Body of pancreas (tissue), 4 donors: ENCODE data around the gene TMEM121. TPM values are rescaled to one million over a fixed set of nuclear protein-coding genes. Genes with fewer than 3 reads are reported as not detected.
A peak's percentile ranks its signal among the peaks of the same experiment; 100 is the strongest.

Experiments used
- ATAC-seq: fragments of 150-250 bp; one replicate; pipeline ENCODE4 v1.9.1; 2016
- DNase-seq, 4 donors: peaks; one replicate each; pipeline ENCODE4 v3.0.0-alpha.2; 2019
- H3K27ac ChIP-seq, 4 donors: fragments of 200-600 bp; sonication (generic); 1 replicate in 3 of 4; 2 replicates in 1 of 4; pipeline versions ENCODE4 v1.5.1 to v1.6.1; 2016 to 2019; ENCODE audit warnings: mild to moderate bottlenecking in 1 of 4, mixed read lengths in 1 of 4, moderate library complexity in 1 of 4
- H3K27me3 ChIP-seq, 2 donors: fragments of 200-600 bp; sonication (generic); one replicate each; pipeline ENCODE4 v1.6.0; 2016; ENCODE audit warnings: mild to moderate bottlenecking in 1 of 2
- H3K36me3 ChIP-seq, 2 donors: fragments of 200-600 bp; sonication (generic); replicated peaks in 1 of 2; 2 replicates each; pipeline ENCODE4 v1.5.1; 2016; ENCODE audit warnings: low read depth in 2 of 2; ENCODE audit not compliant: insufficient read depth in 1 of 2
- H3K4me1 ChIP-seq: fragments of 200-600 bp; sonication (generic); one replicate; pipeline ENCODE4 v1.6.0; 2016
- H3K4me3 ChIP-seq, 2 donors: fragments of 200-600 bp; sonication (generic); 1 replicate in 1 of 2; 2 replicates in 1 of 2; pipeline ENCODE4 v1.5.1; 2016 to 2019
- H3K9me3 ChIP-seq, 3 donors: fragments of 200-600 bp; sonication (generic); 1 replicate in 2 of 3; 2 replicates in 1 of 3; pipeline ENCODE4 v1.5.1; 2016
- POLR2A ChIP-seq, 3 donors: fragments of 450-650 bp; IDR thresholded peaks; one replicate each; pipeline ENCODE4 v1.6.1; 2016; ENCODE audit warnings: antibody characterized with exemption in 3 of 3, mild to moderate bottlenecking in 2 of 3
- WGBS, 2 donors: methylation state at CpG; one replicate each; pipeline ENCODE4 v1.1.5; 2017; 5-methylcytosine and 5-hydroxymethylcytosine counted together
- intact Hi-C: fragments of 100-400 bp; cut with DNase I; formaldehyde crosslinking; loops from one replicate; pipeline ENCODE4 v1.15.1; 2023
- total RNA-seq, 2 donors: library from RNA; depleted of rRNA; stranded (reverse); fragments of >200 nt; gene quantifications; one replicate each; pipeline ENCODE4 v1.1.0, GENCODE V29; 2016
- TF ChIP-seq, protein P1 (sequence below), 7 experiments: fragments of 450-650 bp in 4 of 7; fragments of 200-600 bp in 3 of 7; sonication (generic) in 3 of 7; IDR thresholded peaks; one replicate each; pipeline ENCODE4 v1.5.1; 2016 to 2019; ENCODE audit warnings: antibody characterized with exemption in 7 of 7

TMEM121 gene
- total RNA-seq, 2 donors from 2014 or later = 4.2 to 13.8 TPM

DNA sequence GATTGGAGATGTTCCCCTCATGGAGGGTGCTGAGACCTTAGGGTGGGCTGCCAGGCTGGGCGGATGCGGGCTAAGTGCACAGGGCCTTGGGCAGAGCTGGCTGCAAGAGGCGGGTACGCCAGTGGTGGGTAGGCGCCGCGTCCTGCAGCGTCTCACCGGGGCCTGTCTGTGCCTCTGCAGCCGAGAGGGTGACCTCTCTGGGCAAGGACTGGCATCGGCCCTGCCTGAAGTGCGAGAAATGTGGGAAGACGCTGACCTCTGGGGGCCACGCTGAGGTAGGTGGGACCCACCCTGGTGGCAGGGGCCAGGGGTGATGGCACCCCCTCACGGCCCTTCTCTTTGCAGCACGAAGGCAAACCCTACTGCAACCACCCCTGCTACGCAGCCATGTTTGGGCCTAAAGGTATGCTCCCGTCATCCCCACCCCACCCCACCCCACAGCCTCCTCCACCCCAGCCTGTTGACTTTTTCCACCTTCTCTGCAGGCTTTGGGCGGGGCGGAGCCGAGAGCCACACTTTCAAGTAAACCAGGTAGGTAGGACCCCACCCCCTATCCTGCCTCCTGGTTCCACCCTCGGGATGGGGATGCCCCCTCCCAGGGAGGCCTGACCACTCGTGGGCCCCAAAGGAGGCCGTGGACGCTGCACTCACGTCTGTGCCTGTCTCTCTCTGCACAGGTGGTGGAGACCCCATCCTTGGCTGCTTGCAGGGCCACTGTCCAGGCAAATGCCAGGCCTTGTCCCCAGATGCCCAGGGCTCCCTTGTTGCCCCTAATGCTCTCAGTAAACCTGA is 38.2 kb upstream of the TMEM121 start:
- intact Hi-C loops = loop anchor here (5.0 kb wide), 1 partner anchor 121 kb away; no protein-coding TSS in a partner anchor
- Histone ChIP-seq H3K27me3 (peaks cover 0 to 18% of the 10 kb centered on the region in 2 donors), H3K4me3 (no peak overlapping the region), H3K9me3 (no peaks in the 10 kb centered on the region), H3K4me1 (peaks cover 69% of the 10 kb centered on the region), H3K27ac (peak overlapping the region in 2 of 4 donors; percentile 12 to 49), H3K36me3 (no peaks in the 10 kb centered on the region)
- no peak for ATAC-seq
- TF ChIP-seq POLR2A (IDR thresholded peaks at IDR 0.05) = no peak
- TF ChIP-seq, protein P1, sequence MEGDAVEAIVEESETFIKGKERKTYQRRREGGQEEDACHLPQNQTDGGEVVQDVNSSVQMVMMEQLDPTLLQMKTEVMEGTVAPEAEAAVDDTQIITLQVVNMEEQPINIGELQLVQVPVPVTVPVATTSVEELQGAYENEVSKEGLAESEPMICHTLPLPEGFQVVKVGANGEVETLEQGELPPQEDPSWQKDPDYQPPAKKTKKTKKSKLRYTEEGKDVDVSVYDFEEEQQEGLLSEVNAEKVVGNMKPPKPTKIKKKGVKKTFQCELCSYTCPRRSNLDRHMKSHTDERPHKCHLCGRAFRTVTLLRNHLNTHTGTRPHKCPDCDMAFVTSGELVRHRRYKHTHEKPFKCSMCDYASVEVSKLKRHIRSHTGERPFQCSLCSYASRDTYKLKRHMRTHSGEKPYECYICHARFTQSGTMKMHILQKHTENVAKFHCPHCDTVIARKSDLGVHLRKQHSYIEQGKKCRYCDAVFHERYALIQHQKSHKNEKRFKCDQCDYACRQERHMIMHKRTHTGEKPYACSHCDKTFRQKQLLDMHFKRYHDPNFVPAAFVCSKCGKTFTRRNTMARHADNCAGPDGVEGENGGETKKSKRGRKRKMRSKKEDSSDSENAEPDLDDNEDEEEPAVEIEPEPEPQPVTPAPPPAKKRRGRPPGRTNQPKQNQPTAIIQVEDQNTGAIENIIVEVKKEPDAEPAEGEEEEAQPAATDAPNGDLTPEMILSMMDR (IDR thresholded peaks at IDR 0.05) = no peak
- peak in 1 of 4 donors; percentile 24 for DNase-seq
- WGBS, 2 donors = 64 to 65% methylated on average over 6 to 26 of the region's 26 CpGs

DNA sequence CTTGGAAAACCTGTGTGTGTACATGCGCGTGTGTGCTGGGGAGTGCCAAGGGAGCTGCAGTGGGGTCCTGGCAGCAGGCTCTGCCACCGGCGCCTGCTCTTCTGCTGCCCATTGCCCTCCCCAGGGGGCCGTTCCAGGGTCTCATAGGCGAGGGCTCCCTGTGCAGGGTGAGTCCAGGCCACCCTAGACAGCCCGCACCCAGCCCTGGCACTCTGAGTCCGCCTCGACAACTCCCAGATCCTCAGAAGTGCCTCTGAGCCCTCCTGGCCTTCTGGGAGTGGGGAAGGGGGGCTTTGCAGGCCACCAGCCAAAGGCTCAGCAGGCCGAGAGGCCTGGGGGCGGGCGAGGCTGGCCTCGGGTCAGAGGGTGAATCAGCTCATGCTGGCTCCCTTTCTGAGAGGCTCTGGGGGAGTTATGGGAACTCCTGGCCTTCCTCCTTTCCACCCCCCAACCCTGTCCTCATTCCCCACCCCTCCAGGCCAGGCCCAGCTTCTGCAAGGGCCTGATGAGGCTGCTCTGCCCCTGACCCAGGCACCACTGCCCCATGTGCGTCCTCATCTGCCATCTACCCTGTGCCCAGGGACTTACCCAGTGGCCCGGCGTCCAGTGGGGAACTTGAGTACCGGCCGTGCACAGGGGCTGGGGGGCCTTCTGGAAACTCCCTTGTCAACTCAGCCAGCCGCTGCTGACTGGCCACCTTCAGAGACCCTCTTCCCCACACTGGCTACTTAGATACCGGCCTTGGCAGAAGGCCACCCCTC is 37.4 kb upstream of the TMEM121 start:
- Histone ChIP-seq H3K36me3 (no peaks in the 10 kb centered on the region), H3K27me3 (peaks cover 0 to 18% of the 10 kb centered on the region in 2 donors), H3K27ac (peak overlapping the region in 3 of 4 donors; percentile 88 to 98 (median 93)), H3K4me3 (no peak overlapping the region), H3K9me3 (no peaks in the 10 kb centered on the region), H3K4me1 (peaks cover 62% of the 10 kb centered on the region)
- ATAC-seq (no peak), DNase-seq (peak in 1 of 4 donors; percentile 23)
- TF ChIP-seq POLR2A (IDR thresholded peaks at IDR 0.05) = no peak
- TF ChIP-seq, protein P1 (IDR thresholded peaks at IDR 0.05) = no peak
- WGBS, 2 donors = 63% methylated on average over 9 to 20 of the region's 20 CpGs
- intact Hi-C loops = loop anchor here (5.0 kb wide), 1 partner anchor 122 kb away; no protein-coding TSS in a partner anchor

DNA sequence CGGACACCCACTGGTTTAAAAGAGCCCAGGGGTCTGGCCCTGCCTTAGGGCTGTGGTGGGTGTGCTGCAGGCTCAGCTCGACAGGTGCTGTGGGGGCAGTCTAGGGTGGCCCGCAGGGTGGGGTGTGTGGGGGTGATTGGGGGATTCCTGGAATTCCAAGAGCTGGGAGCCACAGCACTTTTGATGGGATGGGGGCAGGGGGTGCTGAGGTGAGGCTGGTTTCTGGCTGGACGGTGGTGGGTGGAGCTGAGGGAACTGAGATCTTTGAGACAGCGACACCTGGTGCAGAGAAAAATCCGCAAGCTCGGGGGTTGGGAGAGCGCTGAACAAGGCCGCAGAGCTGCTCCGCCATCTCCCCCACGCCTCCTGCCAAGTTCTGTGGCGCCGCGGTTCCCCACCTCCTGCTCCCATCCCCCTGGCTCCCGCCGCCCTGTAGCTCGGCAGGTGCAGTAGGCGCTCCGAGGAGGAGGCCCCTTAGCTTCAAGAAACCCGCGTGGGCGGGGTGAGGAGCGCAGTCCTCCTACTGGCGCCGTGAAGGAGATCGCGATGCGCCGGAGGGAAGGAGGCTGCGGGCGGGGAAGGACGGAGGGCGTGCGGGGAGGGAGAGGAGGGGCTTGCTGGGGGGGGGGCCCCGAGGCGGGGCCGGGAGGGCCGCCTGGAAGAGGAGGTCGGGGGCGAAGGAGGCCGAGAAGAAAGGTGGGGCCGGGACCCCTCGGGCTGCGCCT is 36.7 kb upstream of the TMEM121 start:
- Histone ChIP-seq H3K4me1 (peaks cover 59% of the 10 kb centered on the region), H3K9me3 (no peaks in the 10 kb centered on the region), H3K27ac (peak overlapping the region; percentile 88 to 98 (median 92)), H3K4me3 (peak overlapping the region; percentile 2 to 24), H3K36me3 (no peaks in the 10 kb centered on the region), H3K27me3 (peaks cover 0 to 18% of the 10 kb centered on the region in 2 donors)
- ATAC-seq = peak; percentile 39
- WGBS, 2 donors = 0 to 1% methylated on average over 14 to 40 of the region's 44 CpGs
- DNase-seq = peak; percentile 92 to 93 (median 92)
- TF ChIP-seq, protein P1 (IDR thresholded peaks at IDR 0.05) = peak; percentile 48 to 93 (median 84)
- peak; percentile 48 to 84 (median 64) for TF ChIP-seq POLR2A (IDR thresholded peaks at IDR 0.05)
- intact Hi-C loops = loop anchor here (5.0 kb wide), 1 partner anchor 122 kb away; no protein-coding TSS in a partner anchor

DNA sequence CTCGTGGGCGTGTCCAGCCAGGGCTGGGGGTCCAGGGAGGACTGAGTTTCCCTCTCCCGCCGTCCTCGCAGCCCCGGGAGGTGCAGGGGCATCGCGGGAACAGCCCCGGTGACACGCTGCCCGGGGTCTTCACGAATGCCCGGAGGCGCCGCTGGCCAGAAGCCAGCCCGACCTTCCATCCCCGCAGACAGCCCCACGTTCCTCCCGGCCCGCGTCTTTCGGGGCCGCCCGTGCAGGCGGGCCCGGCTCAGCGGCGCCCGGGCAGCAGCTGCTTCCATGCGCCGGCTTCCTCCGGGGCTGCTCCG is 36.2 kb upstream of the TMEM121 start:
- Histone ChIP-seq H3K4me1 (peaks cover 54% of the 10 kb centered on the region), H3K9me3 (no peaks in the 10 kb centered on the region), H3K36me3 (no peaks in the 10 kb centered on the region), H3K27ac (peak overlapping the region; percentile 88 to 98 (median 92)), H3K4me3 (peak overlapping the region; percentile 2 to 24), H3K27me3 (peaks cover 0 to 18% of the 10 kb centered on the region in 2 donors)
- intact Hi-C loops = no loop called here
- 0 to 1% methylated on average over 1 to 33 of the region's 33 CpGs for WGBS, 2 donors
- peak in 2 of 4 donors; percentile 49 to 61 for DNase-seq
- no peak for TF ChIP-seq POLR2A (IDR thresholded peaks at IDR 0.05)
- TF ChIP-seq, protein P1 (IDR thresholded peaks at IDR 0.05) = no peak
- peak; percentile 2 for ATAC-seq
